Measurements from ENCODE around the gene XYLT1.
"Not testable (repeated sequence)": the region's sequence is repeated elsewhere in the genome, so short reads cannot be mapped to it uniquely, and the experiment has no call there.

XYLT1 gene

GRCh38 chr16:17354685-17355084 lies 116.1 kb downstream of the XYLT1 start:
- no peak for DNase-seq (ENCODE audit: low spot score)

- DNase-seq (ENCODE audit: low spot score) = no peak
Measured at GRCh38 chr16:17354141-17354601, 116.6 kb downstream of the XYLT1 start.

GRCh38 chr16:17353561-17353960 lies 117.2 kb downstream of the XYLT1 start:
- DNase-seq (ENCODE audit: low spot score) = no peak

- no peak for DNase-seq (ENCODE audit: low spot score)
Measured at GRCh38 chr16:17351441-17352035, 119.2 kb downstream of the XYLT1 start.

- DNase-seq (ENCODE audit: low spot score) = no peak
Measured at GRCh38 chr16:17350207-17350606, 120.6 kb downstream of the XYLT1 start.

- DNase-seq (ENCODE audit: low spot score) = no peak
Measured at GRCh38 chr16:17348826-17349225, 121.9 kb downstream of the XYLT1 start.

GRCh38 chr16:17348042-17348783 lies 122.5 kb downstream of the XYLT1 start:
- DNase-seq (ENCODE audit: low spot score) = no peak

GRCh38 chr16:17347624-17348023 lies 123.1 kb downstream of the XYLT1 start:
- DNase-seq (ENCODE audit: low spot score) = no peak

- DNase-seq (ENCODE audit: low spot score) = no peak
Measured at GRCh38 chr16:17346621-17347569, 123.9 kb downstream of the XYLT1 start.

- DNase-seq (ENCODE audit: low spot score) = no peak
Measured at GRCh38 chr16:17345043-17345442, 125.7 kb downstream of the XYLT1 start.

- DNase-seq (ENCODE audit: low spot score) = no peak
Measured at GRCh38 chr16:17343728-17344127, 127.0 kb downstream of the XYLT1 start.

GRCh38 chr16:17343028-17343427 lies 127.7 kb downstream of the XYLT1 start:
- DNase-seq (ENCODE audit: low spot score) = no peak

- DNase-seq (ENCODE audit: low spot score) = no peak
Measured at GRCh38 chr16:17342031-17342430, 128.7 kb downstream of the XYLT1 start.

- DNase-seq (ENCODE audit: low spot score) = no peak
Measured at GRCh38 chr16:17340804-17341203, 130.0 kb downstream of the XYLT1 start.

- peak; percentile 49 for DNase-seq (ENCODE audit: low spot score)
Measured at GRCh38 chr16:17339764-17340541, 130.8 kb downstream of the XYLT1 start.

GRCh38 chr16:17338244-17338643 lies 132.5 kb downstream of the XYLT1 start:
- DNase-seq (ENCODE audit: low spot score) = no peak

GRCh38 chr16:17336530-17336900 lies 134.2 kb downstream of the XYLT1 start:
- DNase-seq (ENCODE audit: low spot score) = no peak

- no peak for DNase-seq (ENCODE audit: low spot score)
Measured at GRCh38 chr16:17335826-17336529, 134.8 kb downstream of the XYLT1 start.

- DNase-seq (ENCODE audit: low spot score) = not testable (repeated sequence)
Measured at GRCh38 chr16:17335406-17335805, 135.4 kb downstream of the XYLT1 start.

- DNase-seq (ENCODE audit: low spot score) = peak; percentile 14
Measured at GRCh38 chr16:17334096-17334495, 136.7 kb downstream of the XYLT1 start.

- no peak for DNase-seq (ENCODE audit: low spot score)
Measured at GRCh38 chr16:17333229-17333628, 137.5 kb downstream of the XYLT1 start.

Data from kidney tubule cell (primary cell).